NB4 (cell line): Measurements from ENCODE around the gene STX8.
"Not testable (repeated sequence)": the region's sequence is repeated elsewhere in the genome, so short reads cannot be mapped to it uniquely, and the experiment has no call there.

Experiments
- DNase-seq: peaks from one replicate; pipeline ENCODE4 v3.0.0; 2010; ENCODE audit warnings: low read depth
- H3K4me3 ChIP-seq: one replicate; pipeline ENCODE4 v1.5.1; 2011; ENCODE audit warnings: mild to moderate bottlenecking, low read depth, low read length, moderate library complexity
- CTCF ChIP-seq: IDR thresholded peaks from one replicate; pipeline ENCODE4 v1.5.1; 2012; ENCODE audit warnings: low read depth, low read length
- MAX ChIP-seq: IDR thresholded peaks from 2 replicates; pipeline ENCODE4 v1.6.1; 2011; ENCODE audit warnings: low read depth, low read length
- MYC ChIP-seq: IDR thresholded peaks from 2 replicates; pipeline ENCODE4 v1.6.1; 2011; ENCODE audit warnings: low read depth, low read length
- POLR2A ChIP-seq: IDR thresholded peaks from 2 replicates; pipeline ENCODE4 v1.6.1; 2011; ENCODE audit warnings: mild to moderate bottlenecking; ENCODE audit not compliant: insufficient read length; ENCODE audit errors: extremely low read depth

Gene STX8

GRCh38 chr17:9575381-9576101, at the start of gene STX8:
STX8 (minus strand) TSS chr17:9575820; CDS start chr17:9575808, 12 bp downstream.
- peak within 1 kb of the TSS; percentile 85 for H3K4me3 ChIP-seq
- peak; percentile 30; the same call in 1 of the 2 replicates for TF ChIP-seq MAX
- peak; percentile 40 for TF ChIP-seq POLR2A
- no peak for TF ChIP-seq MYC
- TF ChIP-seq CTCF: no peak
- peak; percentile 96 for DNase-seq

GRCh38 chr17:9622961-9623360, 47.3 kb upstream of the STX8 start:
- DNase-seq: no peak
- no peak overlapping the region for H3K4me3 ChIP-seq
- no peak for TF ChIP-seq MYC

- peak; percentile 16 for DNase-seq
- H3K4me3 ChIP-seq: no peak overlapping the region
- no peak for TF ChIP-seq POLR2A
- no peak for TF ChIP-seq MAX
- no peak for TF ChIP-seq MYC
- no peak for TF ChIP-seq CTCF
Observed at GRCh38 chr17:9615486-9615885, 39.9 kb upstream of the STX8 start.

GRCh38 chr17:9612006-9612405, 36.4 kb upstream of the STX8 start:
- H3K4me3 ChIP-seq: no peak overlapping the region
- TF ChIP-seq MAX (no peak), CTCF (no peak), MYC (no peak)
- no peak for DNase-seq

- no peak overlapping the region for H3K4me3 ChIP-seq
- no peak for TF ChIP-seq MAX
- TF ChIP-seq MYC: no peak
- no peak for TF ChIP-seq POLR2A
- TF ChIP-seq CTCF: no peak
- DNase-seq: no peak
Observed at GRCh38 chr17:9611557-9611956, 35.9 kb upstream of the STX8 start.

GRCh38 chr17:9607058-9607457, 31.4 kb upstream of the STX8 start:
- DNase-seq, H3K4me3 ChIP-seq: not testable (repeated sequence)

GRCh38 chr17:9606453-9606852, 30.8 kb upstream of the STX8 start:
- H3K4me3 ChIP-seq: no peak overlapping the region
- no peak for DNase-seq
- TF ChIP-seq MYC (no peak), POLR2A (no peak), CTCF (no peak), MAX (no peak)

- H3K4me3 ChIP-seq, DNase-seq: not testable (repeated sequence)
Observed at GRCh38 chr17:9604583-9604982, 29.0 kb upstream of the STX8 start.
